ENCODE measurements around the gene LEAP2. TPM values are rescaled to one million over a fixed set of nuclear protein-coding genes. Genes with fewer than 3 reads are reported as not detected.

Gene LEAP2
- 4.4 and 4.5 TPM in 2 replicates for total RNA-seq (2021)
- Bru-seq, nascent RNA, result percentile 54 among the genes with signal in this experiment
- BruChase-seq, experiment 1, labeled RNA remaining after a 2-hour chase, result percentile 70 among the genes with signal in this experiment
- BruChase-seq, experiment 2, labeled RNA remaining after a 6-hour chase, result percentile 65 among the genes with signal in this experiment
- long read RNA-seq, partial matches to known transcripts, result 0 of 8 reads
- long read RNA-seq, other reads (novel, unspliced or antisense), result 7 of 8 reads

GRCh38 chr5:132873119-132873929 lies at the start of gene LEAP2:
LEAP2 (plus strand) TSS chr5:132873668; CDS start chr5:132873695, 27 bp downstream.
- DNase-seq, result no peak
- no peaks in the 10 kb centered on the region for H3K27me3 ChIP-seq (ENCODE audit: insufficient read depth, low read depth)
- H3K9me2 ChIP-seq (ENCODE audit: insufficient read depth), result no peaks in the 10 kb centered on the region
- no peak within 1 kb of the TSS for H3K4me3 ChIP-seq
- H4K20me1 ChIP-seq (ENCODE audit: insufficient read depth), result no peaks in the 10 kb centered on the region
- peaks cover 25% of the 10 kb centered on the region; the same call in 1 of the 2 replicates for H3F3A ChIP-seq (ENCODE audit: insufficient read depth, low read depth)
- ChIA-PET POLR2A (ENCODE audit: unreplicated experiment) (no interaction called here), CTCF (no interaction called here)
- no peaks in the 10 kb centered on the region for H3K9me3 ChIP-seq (ENCODE audit: insufficient read depth, low read depth)
- no peak within 1 kb of the TSS for H3K4me2 ChIP-seq
- no TSS peak for BruUV-seq (replicated peaks)
- H2AFZ ChIP-seq, result no peak within 1 kb of the TSS
- peaks cover under 1% of the 10 kb centered on the region; the same call in 1 of the 2 replicates for H3K79me2 ChIP-seq (ENCODE audit: low read depth)
- intact Hi-C loops (cut with micrococcal nuclease; ENCODE audit: unreplicated experiment), result no loop called here
- H3K4me1 ChIP-seq (replicated peaks; ENCODE audit: insufficient read depth), result no peaks in the 10 kb centered on the region
- peaks cover 21% of the 10 kb centered on the region for H3K36me3 ChIP-seq (ENCODE audit: low read depth)
- TF ChIP-seq EZH2 (IDR thresholded peaks at IDR 0.05; ENCODE audit: low read depth), result no peak
- no peak for TF ChIP-seq CTCF (conservative IDR thresholded peaks at IDR 0.05)
- H3K27ac ChIP-seq, result no peak within 1 kb of the TSS

- H3K9me3 ChIP-seq (ENCODE audit: insufficient read depth, low read depth), result no peaks in the 10 kb centered on the region
- ChIA-PET CTCF (no interaction called here), POLR2A (ENCODE audit: unreplicated experiment) (no interaction called here)
- no peak for DNase-seq
- no peak overlapping the region for H3K4me2 ChIP-seq
- BruUV-seq (replicated peaks), result no TSS peak
- peaks cover 13% of the 10 kb centered on the region for H3K79me2 ChIP-seq (ENCODE audit: low read depth)
- no peaks in the 10 kb centered on the region for H3K27me3 ChIP-seq (ENCODE audit: insufficient read depth, low read depth)
- H3F3A ChIP-seq (ENCODE audit: insufficient read depth, low read depth), result 0 out of 2 replicates have a peak, but pooled peaks cover 7% of the 10 kb centered on the region
- peaks cover 7% of the 10 kb centered on the region; the same call in 1 of the 2 replicates for H3K4me1 ChIP-seq (replicated peaks; ENCODE audit: insufficient read depth)
- H2AFZ ChIP-seq, result no peak overlapping the region
- no peak overlapping the region for H3K4me3 ChIP-seq
- H3K9me2 ChIP-seq (ENCODE audit: insufficient read depth), result no peaks in the 10 kb centered on the region
- no peak for TF ChIP-seq EZH2 (IDR thresholded peaks at IDR 0.05; ENCODE audit: low read depth)
- no peak for TF ChIP-seq CTCF (conservative IDR thresholded peaks at IDR 0.05)
- intact Hi-C loops (cut with micrococcal nuclease; ENCODE audit: unreplicated experiment), result no loop called here
- H4K20me1 ChIP-seq (ENCODE audit: insufficient read depth), result no peaks in the 10 kb centered on the region; the same call in 1 of the 2 replicates
- H3K36me3 ChIP-seq (ENCODE audit: low read depth), result no peaks in the 10 kb centered on the region
- no peak overlapping the region for H3K27ac ChIP-seq
Observed at GRCh38 chr5:132824426-132824825, 49.0 kb upstream of the LEAP2 start.

- Histone ChIP-seq H3K27me3 (ENCODE audit: insufficient read depth, low read depth) (no peaks in the 10 kb centered on the region), H3K36me3 (ENCODE audit: low read depth) (no peaks in the 10 kb centered on the region), H3K27ac (no peak overlapping the region), H3F3A (ENCODE audit: insufficient read depth, low read depth) (0 out of 2 replicates have a peak, but pooled peaks cover 7% of the 10 kb centered on the region), H4K20me1 (ENCODE audit: insufficient read depth) (no peaks in the 10 kb centered on the region; the same call in 1 of the 2 replicates), H3K4me1 (replicated peaks; ENCODE audit: insufficient read depth) (peaks cover 8% of the 10 kb centered on the region; the same call in 1 of the 2 replicates), H3K4me3 (no peak overlapping the region), H3K9me3 (ENCODE audit: insufficient read depth, low read depth) (no peaks in the 10 kb centered on the region), H3K4me2 (no peak overlapping the region), H3K9me2 (ENCODE audit: insufficient read depth) (no peaks in the 10 kb centered on the region), H3K79me2 (ENCODE audit: low read depth) (peaks cover 17% of the 10 kb centered on the region), H2AFZ (no peak overlapping the region)
- POLR2A ChIA-PET (ENCODE audit: unreplicated experiment), result no interaction called here
- TF ChIP-seq EZH2 (IDR thresholded peaks at IDR 0.05; ENCODE audit: low read depth), result no peak
- TF ChIP-seq CTCF (conservative IDR thresholded peaks at IDR 0.05), result no peak
- BruUV-seq (replicated peaks), result no TSS peak
- CTCF ChIA-PET, result no interaction called here
- no peak for DNase-seq
- intact Hi-C loops (cut with micrococcal nuclease; ENCODE audit: unreplicated experiment), result no loop called here
Observed at GRCh38 chr5:132825033-132825833, 48.2 kb upstream of the LEAP2 start.
